GM19035 (cell line): ENCODE data around the gene CCDC71.

Source experiments
- ATAC-seq: cut with Tn5 transposase; IDR thresholded peaks from one replicate; pipeline ENCODE4 v1.9.1; 2021; ENCODE audit not compliant: unreplicated experiment

Gene CCDC71

GRCh38 chr3:49132437-49133225, 33.5 kb downstream of the CCDC71 start, which contains the start of gene LAMB2:
LAMB2 (minus strand) TSS chr3:49133050; CDS start chr3:49132867, 183 bp downstream.
- ATAC-seq = no peak

DNA sequence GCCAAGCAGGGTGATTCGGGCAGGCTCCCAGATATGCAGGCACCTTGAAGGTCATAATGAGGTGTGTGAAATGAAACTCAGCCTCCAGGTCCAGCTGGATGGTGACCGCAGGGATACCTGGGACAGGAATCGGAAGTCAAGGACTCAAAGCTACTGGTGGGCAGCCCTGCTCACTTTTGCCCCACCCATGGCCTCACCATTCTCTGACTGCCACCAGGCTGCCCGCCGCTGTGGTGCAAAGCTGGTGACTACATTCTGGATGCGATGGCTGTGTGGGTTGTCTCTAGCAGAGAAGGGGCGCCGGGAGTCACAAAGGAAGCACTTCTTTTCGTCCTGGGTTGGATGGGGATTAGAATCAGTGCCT, 34.1 kb downstream of the CCDC71 start:
- ATAC-seq = no peak

- no peak for ATAC-seq
These were observed 34.6 kb downstream of the CCDC71 start for GRCh38 chr3:49131576-49131975.

- ATAC-seq = no peak
These were observed 35.1 kb downstream of the CCDC71 start for GRCh38 chr3:49131040-49131439.

GRCh38 chr3:49124991-49125670, 41.0 kb downstream of the CCDC71 start:
- ATAC-seq = no peak

- no peak for ATAC-seq
These were observed 41.9 kb downstream of the CCDC71 start for GRCh38 chr3:49124203-49124602.

DNA sequence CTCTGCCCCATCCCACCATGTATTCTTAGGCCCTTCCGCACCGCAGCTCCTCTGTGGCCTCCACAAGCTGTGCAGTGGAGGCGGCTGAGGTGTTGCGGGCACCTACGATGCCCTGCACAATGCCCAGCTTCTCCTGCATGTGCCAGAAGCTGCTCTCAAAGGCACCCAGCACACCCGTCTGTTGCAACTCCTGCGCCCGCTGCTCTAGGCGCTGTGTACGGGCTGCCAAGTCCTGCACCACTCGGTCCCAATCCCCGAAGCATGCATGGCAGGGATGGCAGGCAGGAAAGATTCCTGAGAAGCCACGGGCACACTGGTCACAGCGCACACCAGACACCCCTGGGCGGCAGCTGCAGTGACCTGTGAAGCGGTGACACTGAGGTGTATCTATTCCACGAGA, 42.4 kb downstream of the CCDC71 start:
- no peak for ATAC-seq

- no peak for ATAC-seq
These were observed 43.1 kb downstream of the CCDC71 start for GRCh38 chr3:49122886-49123545.

GRCh38 chr3:49122451-49122850, 43.7 kb downstream of the CCDC71 start:
- no peak for ATAC-seq

GRCh38 chr3:49122022-49122421, 44.1 kb downstream of the CCDC71 start:
- ATAC-seq = no peak

GRCh38 chr3:49121132-49121736, 44.9 kb downstream of the CCDC71 start:
- ATAC-seq = no peak

- ATAC-seq = peak; percentile 86
These were observed 45.5 kb downstream of the CCDC71 start, which contains the start of gene USP19 for GRCh38 chr3:49120438-49121131. USP19 (minus strand) TSS chr3:49120823; CDS start chr3:49119145, 1,678 bp downstream.

- no peak for ATAC-seq
These were observed 46.1 kb downstream of the CCDC71 start for GRCh38 chr3:49120096-49120437.

DNA sequence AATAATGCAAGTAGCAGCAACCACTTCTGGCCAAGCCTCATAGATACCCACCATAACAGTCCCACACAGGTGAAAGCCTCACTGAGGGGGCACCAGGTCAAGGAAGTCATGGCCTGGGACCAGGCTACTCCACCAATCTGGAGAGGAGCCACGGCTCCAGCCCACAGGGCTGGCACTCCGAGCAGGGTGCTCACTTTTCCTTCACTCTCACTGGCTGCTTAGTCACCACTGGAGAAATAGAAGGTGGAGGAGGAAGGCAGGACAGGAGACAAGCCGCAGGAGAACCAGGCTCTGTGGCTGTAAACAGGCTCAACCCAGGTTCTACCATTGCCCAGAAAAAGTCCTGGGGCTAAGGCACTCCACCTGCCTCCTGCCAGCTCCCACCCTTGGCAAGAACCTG, 46.7 kb downstream of the CCDC71 start:
- ATAC-seq = no peak

- ATAC-seq = no peak
These were observed 47.1 kb downstream of the CCDC71 start for GRCh38 chr3:49119036-49119435.
